HG03354 (cell line): ENCODE results near the gene IL18RAP.

Experiments used
- ATAC-seq: cut with Tn5 transposase; IDR thresholded peaks from one replicate; pipeline ENCODE4 v1.9.1; 2021; ENCODE audit warnings: mild to moderate bottlenecking; ENCODE audit not compliant: unreplicated experiment, poor library complexity, severe bottlenecking

The IL18RAP gene

DNA sequence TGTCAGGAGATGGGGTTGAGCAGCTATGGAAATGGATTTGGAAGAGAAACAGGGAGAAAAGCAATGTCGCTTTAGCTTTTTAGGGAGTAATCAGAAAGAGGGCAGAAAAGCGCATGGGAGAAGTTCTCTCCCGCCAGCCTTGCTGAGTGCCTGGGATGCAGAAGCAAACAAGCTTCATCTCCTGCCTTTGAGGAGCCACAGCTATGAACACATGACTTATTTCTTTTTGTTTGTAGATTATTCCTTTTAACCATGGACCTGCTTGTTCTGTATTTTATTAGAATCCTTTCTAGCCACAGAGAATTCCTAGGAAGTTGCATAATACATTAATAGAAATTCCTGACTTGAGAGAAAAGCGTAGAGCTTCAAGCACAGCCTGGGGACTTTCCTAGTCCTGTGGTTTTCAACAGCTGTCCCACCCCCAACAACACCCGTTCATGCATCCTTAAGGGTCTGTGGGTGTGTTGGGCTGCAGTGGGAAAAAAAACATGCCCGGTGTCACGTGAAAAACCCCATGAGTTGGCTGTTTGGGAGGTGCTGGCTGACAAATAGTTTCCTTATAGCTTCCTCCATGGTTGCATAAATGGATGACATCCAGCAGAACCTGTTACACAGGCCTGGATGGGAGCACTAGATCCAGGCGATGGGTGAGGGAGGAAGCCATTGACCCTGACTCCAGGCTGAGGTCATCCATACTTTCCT lies 65.0 kb downstream of the IL18RAP start:
- ATAC-seq = no peak

DNA sequence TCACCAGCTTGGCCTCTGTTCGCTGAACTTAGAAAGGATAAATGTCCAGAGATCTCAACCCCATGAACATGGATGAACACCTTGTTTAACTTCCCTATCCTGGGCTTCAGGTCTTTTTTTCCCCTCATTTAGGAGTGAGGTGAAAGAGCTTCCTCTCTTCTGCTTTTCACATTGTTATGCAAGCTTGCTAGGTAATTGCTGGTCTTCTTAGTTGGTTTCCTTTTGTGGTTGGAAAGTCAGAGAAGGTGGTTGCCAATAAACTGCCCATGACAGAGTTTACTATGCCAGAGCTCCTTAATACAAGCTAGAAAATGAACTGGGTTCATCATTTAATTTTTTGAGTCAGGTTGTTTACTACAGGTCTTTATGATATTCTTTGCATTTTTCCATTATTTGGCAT lies 66.7 kb downstream of the IL18RAP start:
- no peak for ATAC-seq

DNA sequence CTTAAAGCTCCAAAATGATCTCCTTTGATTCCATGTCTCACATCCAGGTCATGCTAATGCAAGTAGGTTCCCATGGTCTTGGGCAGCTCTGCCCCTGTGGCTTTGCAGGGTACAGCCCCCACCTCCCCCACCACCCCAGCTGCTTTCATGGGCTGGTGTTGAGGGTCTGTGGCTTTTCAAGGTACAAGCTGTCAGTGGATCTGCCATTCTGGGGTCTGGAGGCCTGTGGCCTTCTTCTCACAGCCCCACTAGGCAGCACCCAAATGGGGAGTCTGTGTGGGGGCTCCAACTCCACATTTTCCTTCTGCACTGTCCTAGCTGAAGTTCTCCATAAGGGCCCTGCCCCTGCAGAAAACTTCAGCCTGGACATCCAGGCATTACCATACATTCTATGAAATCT lies 69.0 kb downstream of the IL18RAP start:
- ATAC-seq = no peak

DNA sequence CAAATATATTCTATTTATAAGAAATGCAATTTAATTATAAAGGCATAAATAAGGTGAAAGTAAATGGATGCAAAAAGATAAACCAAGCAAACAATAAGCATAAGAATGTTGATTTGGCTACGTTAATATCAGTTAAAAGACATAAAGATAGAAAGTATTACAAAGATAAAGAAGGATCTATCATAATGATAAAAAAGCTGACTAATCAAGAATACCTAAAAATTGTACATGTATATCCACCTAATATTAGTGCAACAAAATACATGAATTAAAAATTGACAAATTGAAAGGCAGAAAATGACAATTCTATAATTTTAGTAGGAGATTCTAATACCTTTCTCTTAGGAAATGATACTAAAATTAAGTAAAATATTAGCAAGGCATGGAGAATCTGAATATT lies 71.6 kb downstream of the IL18RAP start:
- ATAC-seq = no peak

DNA sequence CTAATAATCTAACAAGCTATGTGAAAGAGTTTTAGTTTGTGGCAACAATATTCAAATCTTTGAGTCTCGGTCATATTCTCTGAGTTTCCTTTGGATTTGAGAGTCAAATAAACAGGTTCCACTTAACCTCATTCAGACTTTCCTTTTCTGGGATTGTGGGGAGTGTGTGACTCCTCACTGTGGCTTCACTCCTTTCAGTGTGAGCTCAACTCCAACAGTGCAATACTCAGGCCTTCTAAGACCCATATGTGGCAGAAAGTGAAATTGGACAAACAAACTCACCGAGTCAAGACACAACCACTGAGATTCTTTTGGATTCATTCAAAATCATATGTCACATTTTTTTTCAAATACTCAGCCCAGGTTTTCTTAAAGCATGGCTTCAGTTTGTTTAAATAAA lies 75.5 kb downstream of the IL18RAP start:
- ATAC-seq = no peak

DNA sequence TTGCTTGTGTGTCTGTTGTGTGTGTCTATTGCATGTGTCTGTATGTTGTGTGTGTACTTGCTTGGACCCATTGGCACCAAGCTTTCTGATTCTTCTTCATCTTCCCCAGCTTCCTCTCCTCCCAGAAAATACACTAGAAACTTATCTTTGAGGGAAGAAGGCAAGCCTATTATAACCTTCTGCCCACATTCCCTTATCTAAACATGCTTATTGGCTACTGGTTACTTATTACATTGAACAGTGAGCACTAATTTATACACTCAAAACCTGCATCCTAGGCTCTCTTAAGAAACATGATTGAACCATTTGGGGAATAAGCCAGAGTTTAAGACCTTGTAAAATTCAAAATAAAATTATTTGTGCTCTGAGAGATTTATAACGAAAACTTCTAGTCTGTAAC lies 76.6 kb downstream of the IL18RAP start:
- no peak for ATAC-seq
